ENCODE results near the gene CNIH4. TPM values are rescaled to one million over a fixed set of nuclear protein-coding genes. Genes with fewer than 3 reads are reported as not detected.

The CNIH4 gene
- total and polyA plus RNA-seq, 4 donors, result 27.8 to 146 (median 113) TPM

DNA sequence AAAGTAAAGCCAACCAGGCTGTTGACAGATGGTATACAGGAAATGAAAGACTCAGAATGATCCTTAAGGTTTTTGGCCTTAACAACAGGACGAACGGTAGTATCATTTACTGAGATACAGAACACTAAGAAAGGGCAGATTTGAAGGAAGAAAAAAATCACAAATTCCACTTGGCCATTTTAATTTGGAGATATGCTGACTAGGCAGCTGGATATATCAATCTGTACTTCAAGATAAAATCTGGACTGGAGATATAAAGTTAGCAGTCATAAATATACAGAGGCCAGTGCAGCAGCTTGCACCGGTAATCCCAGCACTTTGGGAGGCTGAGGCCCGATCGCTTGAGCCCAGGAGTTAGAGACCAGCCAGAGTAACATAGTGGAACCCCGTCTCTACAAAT is 28.0 kb upstream of the CNIH4 start:
- H3K36me3 ChIP-seq (ENCODE audit: control insufficient read depth in 4 of 4, insufficient read depth in 4 of 4, low read length in 4 of 4), result peaks cover 0 to 5% (median 0%) of the 10 kb centered on the region in 4 donors
- WGBS, 2 donors, result 77 to 83% methylated on average over 6 of the region's 6 CpGs
- H3K9me3 ChIP-seq (ENCODE audit: control insufficient read depth in 4 of 4, insufficient read depth in 3 of 4, low read length in 3 of 4), result no peaks in the 10 kb centered on the region
- H3K4me1 ChIP-seq (ENCODE audit: control insufficient read depth in 5 of 5, insufficient read depth in 5 of 5, low read length in 5 of 5), result peaks cover 0 to 15% (median 3%) of the 10 kb centered on the region in 5 donors
- no peak for DNase-seq
- ATAC-seq (ENCODE audit: insufficient read depth, low FRiP score), result no peak
- no peaks in the 10 kb centered on the region for H3K27me3 ChIP-seq (ENCODE audit: control insufficient read depth in 3 of 3, insufficient read depth in 3 of 3, low read length in 2 of 3)
- no peak overlapping the region for H3K4me3 ChIP-seq
- TF ChIP-seq CTCF (IDR thresholded peaks at IDR 0.05; ENCODE audit: control extremely low read depth, extremely low read depth), result no peak
- peak overlapping the region; percentile 47 to 84 for H3K9ac ChIP-seq (ENCODE audit: insufficient read depth in 1 of 2, low read length in 2 of 2)
- H3K27ac ChIP-seq (ENCODE audit: low read depth in 1 of 2, low read length in 1 of 2), result no peak overlapping the region

DNA sequence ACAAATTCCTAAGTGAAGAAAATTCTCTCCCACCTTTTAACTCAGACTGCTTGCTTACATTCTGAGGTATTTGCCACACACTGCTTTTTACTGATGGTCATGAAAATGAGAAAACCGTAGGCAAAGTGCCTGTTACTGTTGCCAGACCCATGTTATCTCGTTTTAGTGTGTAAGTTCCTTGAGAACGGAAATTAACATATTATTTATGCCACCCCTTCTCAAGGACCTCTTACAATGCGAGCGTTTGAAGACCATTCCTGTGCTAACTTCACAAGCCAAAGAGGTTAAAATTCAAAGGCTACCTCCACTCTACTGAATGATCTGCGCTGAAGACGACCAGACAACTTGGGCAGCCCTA is 27.2 kb upstream of the CNIH4 start:
- H3K4me3 ChIP-seq, result peak overlapping the region; percentile 92
- peak overlapping the region; percentile 96 to 97 for H3K27ac ChIP-seq (ENCODE audit: low read depth in 1 of 2, low read length in 1 of 2)
- no peak for ATAC-seq (ENCODE audit: insufficient read depth, low FRiP score)
- peaks cover 0 to 15% (median 3%) of the 10 kb centered on the region in 5 donors for H3K4me1 ChIP-seq (ENCODE audit: control insufficient read depth in 5 of 5, insufficient read depth in 5 of 5, low read length in 5 of 5)
- 0 to 1% methylated on average over 7 of the region's 7 CpGs for WGBS, 2 donors
- H3K9me3 ChIP-seq (ENCODE audit: control insufficient read depth in 4 of 4, insufficient read depth in 3 of 4, low read length in 3 of 4), result no peaks in the 10 kb centered on the region
- H3K36me3 ChIP-seq (ENCODE audit: control insufficient read depth in 4 of 4, insufficient read depth in 4 of 4, low read length in 4 of 4), result peaks cover 0 to 5% (median 0%) of the 10 kb centered on the region in 4 donors
- peak overlapping the region; percentile 84 to 88 for H3K9ac ChIP-seq (ENCODE audit: insufficient read depth in 1 of 2, low read length in 2 of 2)
- no peak for TF ChIP-seq CTCF (IDR thresholded peaks at IDR 0.05; ENCODE audit: control extremely low read depth, extremely low read depth)
- DNase-seq, result peak in 1 of 3 donors; percentile 2
- H3K27me3 ChIP-seq (ENCODE audit: control insufficient read depth in 3 of 3, insufficient read depth in 3 of 3, low read length in 2 of 3), result no peaks in the 10 kb centered on the region

- H3K36me3 ChIP-seq (ENCODE audit: control insufficient read depth in 4 of 4, insufficient read depth in 4 of 4, low read length in 4 of 4), result peaks cover 0 to 5% (median 0%) of the 10 kb centered on the region in 4 donors
- DNase-seq (peak; percentile 85 to 95 (median 93)), ATAC-seq (ENCODE audit: insufficient read depth, low FRiP score) (peak; percentile 91)
- no peaks in the 10 kb centered on the region for H3K27me3 ChIP-seq (ENCODE audit: control insufficient read depth in 3 of 3, insufficient read depth in 3 of 3, low read length in 2 of 3)
- H3K4me3 ChIP-seq, result peak within 1 kb of the TSS; percentile 92
- TF ChIP-seq CTCF (IDR thresholded peaks at IDR 0.05; ENCODE audit: control extremely low read depth, extremely low read depth), result no peak
- H3K9me3 ChIP-seq (ENCODE audit: control insufficient read depth in 4 of 4, insufficient read depth in 3 of 4, low read length in 3 of 4), result no peaks in the 10 kb centered on the region
- WGBS, 2 donors, result 0% methylated on average over 52 of the region's 52 CpGs
- H3K27ac ChIP-seq (ENCODE audit: low read depth in 1 of 2, low read length in 1 of 2), result peak within 1 kb of the TSS; percentile 96 to 97
- H3K9ac ChIP-seq (ENCODE audit: insufficient read depth in 1 of 2, low read length in 2 of 2), result peak within 1 kb of the TSS; percentile 84 to 88
- H3K4me1 ChIP-seq (ENCODE audit: control insufficient read depth in 5 of 5, insufficient read depth in 5 of 5, low read length in 5 of 5), result peaks cover 0 to 15% (median 3%) of the 10 kb centered on the region in 5 donors
Measured at GRCh38 chr1:224329842-224330753, 26.6 kb upstream of the CNIH4 start, which contains the start of gene NVL. TSS of gene NVL (minus strand) at chr1:224330172. CDS start at chr1:224330127, 45 bp downstream.

All from lung (tissue), 12 donors.